Activated naive CD8-positive, alpha-beta T cell treated with anti-CD3 and anti-CD28 coated beads for 36 hours (primary cell): ENCODE results near the gene TMEM131. TPM values are rescaled to one million over a fixed set of nuclear protein-coding genes. Genes with fewer than 3 reads are reported as not detected.
"Not testable (repeated sequence)": the region's sequence is repeated elsewhere in the genome, so short reads cannot be mapped to it uniquely, and the experiment has no call there.

ENCODE experiments used
- DNase-seq: peaks from one replicate; pipeline ENCODE4 v3.0.0; 2021
- H3K27ac Mint-ChIP-seq: one replicate; pipeline ENCODE4 v1.8.0; 2022; ENCODE audit warnings: mild to moderate bottlenecking, moderate library complexity, mixed read lengths
- H3K27me3 Mint-ChIP-seq: one replicate; pipeline ENCODE4 v1.8.0; 2022; ENCODE audit warnings: mild to moderate bottlenecking, mixed read lengths
- H3K36me3 Mint-ChIP-seq: one replicate; pipeline ENCODE4 v1.8.0; 2021; ENCODE audit warnings: mild to moderate bottlenecking, mixed read lengths
- H3K4me1 Mint-ChIP-seq: one replicate; pipeline ENCODE4 v1.8.0; 2021; ENCODE audit warnings: mixed read lengths
- H3K4me3 Mint-ChIP-seq: one replicate; pipeline ENCODE4 v1.8.0; 2022; ENCODE audit warnings: mild to moderate bottlenecking, moderate library complexity, mixed read lengths
- H3K9me3 Mint-ChIP-seq: one replicate; pipeline ENCODE4 v1.8.0; 2022; ENCODE audit warnings: mixed read lengths
- total RNA-seq, 2 experiments: library from RNA; stranded (reverse); gene quantifications; one replicate each; pipeline ENCODE4 v1.2.3, GENCODE V29; 2021

The TMEM131 gene
- total RNA-seq, 2 experiments from 2014 or later, result 25.2 to 27.9 TPM

DNA sequence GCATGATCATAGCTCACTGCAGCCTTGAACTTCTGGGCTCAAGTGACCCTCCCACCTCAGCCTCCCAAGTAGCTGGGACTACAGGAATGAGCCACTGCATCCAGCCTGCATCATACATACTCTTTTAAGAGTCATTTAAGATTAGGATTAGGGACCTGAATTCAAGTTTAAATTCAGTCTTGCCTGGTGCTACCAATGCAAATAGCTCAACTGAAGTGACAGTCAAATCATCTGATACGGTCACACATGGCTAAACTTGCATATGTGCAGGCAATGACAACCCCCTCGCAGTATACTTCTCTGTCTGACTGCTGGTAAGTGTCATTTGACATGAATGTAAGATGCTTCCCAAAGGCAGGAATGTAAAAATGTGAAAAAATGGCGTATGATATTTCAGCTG is 31.8 kb upstream of the TMEM131 start:
- Mint-ChIP-seq H3K36me3 (no peaks in the 10 kb centered on the region), H3K4me1 (peaks cover 19% of the 10 kb centered on the region), H3K27me3 (peaks cover 13% of the 10 kb centered on the region), H3K27ac (no peak overlapping the region), H3K9me3 (no peaks in the 10 kb centered on the region), H3K4me3 (no peak overlapping the region)
- DNase-seq, result no peak

DNA sequence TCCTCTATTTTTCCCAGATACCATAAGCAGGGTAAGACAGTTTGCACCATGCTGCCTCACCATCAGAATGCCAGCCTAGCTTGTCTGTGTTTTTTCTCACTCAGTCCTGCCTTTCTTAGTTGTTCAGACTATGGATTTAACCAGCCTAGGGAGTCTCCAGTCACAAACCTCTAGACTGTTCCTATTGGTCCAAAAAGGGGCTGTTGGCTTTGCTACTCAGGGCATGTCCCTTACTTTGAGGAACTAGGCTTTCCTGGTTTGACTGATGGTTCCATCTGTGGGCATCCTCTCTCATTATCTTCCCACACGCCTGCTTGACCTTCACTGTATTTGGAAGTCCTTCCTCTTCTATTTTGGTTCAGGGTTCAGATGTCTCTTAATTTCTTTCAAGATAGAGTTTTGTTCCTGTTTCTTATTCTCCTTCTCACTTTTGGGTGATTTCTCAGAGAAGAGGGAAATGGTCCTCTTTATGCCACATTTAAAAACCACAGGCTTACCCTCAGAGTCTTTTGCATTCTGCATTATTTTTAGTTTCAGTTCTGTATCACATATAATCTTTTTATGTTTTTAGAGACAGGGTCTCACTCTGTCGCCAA is 31.3 kb upstream of the TMEM131 start:
- H3K36me3 Mint-ChIP-seq, result no peaks in the 10 kb centered on the region
- H3K27ac Mint-ChIP-seq, result peak overlapping the region; percentile 6
- peaks cover 19% of the 10 kb centered on the region for H3K4me1 Mint-ChIP-seq
- no peaks in the 10 kb centered on the region for H3K9me3 Mint-ChIP-seq
- H3K4me3 Mint-ChIP-seq, result no peak overlapping the region
- H3K27me3 Mint-ChIP-seq, result peaks cover 13% of the 10 kb centered on the region
- DNase-seq, result no peak

DNA sequence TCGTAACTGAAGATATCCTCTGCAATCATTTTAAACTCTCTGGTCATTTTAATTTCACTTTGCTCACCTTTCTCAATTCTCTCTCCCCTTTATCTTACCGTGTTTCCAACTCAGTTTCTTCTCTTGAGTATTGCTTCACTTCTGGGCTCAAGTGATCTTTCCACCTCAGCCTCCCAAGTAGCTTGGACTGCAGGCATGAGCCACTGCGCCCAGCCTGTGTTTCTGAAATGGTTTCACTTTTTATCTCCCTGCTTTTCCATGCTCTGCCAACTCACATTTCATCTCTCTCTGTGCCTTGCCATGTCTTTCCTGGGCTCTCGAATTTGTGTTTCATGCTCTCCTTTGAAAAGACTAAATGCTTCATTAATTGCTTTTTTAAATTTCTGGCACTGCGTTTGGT is 30.5 kb upstream of the TMEM131 start:
- Mint-ChIP-seq H3K36me3 (no peaks in the 10 kb centered on the region), H3K4me3 (peak overlapping the region; percentile 9), H3K9me3 (no peaks in the 10 kb centered on the region), H3K4me1 (peaks cover 22% of the 10 kb centered on the region), H3K27me3 (peaks cover 13% of the 10 kb centered on the region), H3K27ac (no peak overlapping the region)
- DNase-seq, result no peak

DNA sequence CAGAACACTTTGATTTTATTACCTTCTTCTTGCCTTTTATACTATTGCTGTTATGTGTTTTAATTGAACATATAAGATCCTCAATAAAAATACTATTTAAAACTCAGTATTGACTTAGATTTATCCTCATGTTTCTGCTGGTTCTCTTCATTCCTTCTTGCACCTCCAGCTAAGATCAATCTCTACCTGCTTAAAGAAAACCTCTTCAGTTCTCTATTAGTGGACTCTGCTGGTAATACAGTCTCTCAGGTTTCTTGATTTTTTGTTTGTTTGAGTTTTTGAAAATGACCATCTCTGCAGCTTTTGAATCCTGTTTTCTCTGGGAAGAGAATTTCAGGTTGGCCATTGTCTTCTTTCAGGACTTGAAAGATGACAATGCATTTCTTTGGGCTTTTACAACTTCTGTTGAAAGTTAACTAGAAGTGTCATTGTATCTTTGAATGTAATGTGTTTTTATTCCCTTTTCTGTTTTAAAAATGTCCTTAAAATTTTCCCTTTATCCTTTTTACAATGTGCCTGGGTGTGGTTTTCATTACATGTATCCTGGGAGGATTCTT is 29.8 kb upstream of the TMEM131 start:
- Mint-ChIP-seq H3K4me3 (no peak overlapping the region), H3K36me3 (no peaks in the 10 kb centered on the region), H3K27ac (no peak overlapping the region), H3K9me3 (no peaks in the 10 kb centered on the region), H3K4me1 (peaks cover 22% of the 10 kb centered on the region), H3K27me3 (peaks cover 13% of the 10 kb centered on the region)
- no peak for DNase-seq

DNA sequence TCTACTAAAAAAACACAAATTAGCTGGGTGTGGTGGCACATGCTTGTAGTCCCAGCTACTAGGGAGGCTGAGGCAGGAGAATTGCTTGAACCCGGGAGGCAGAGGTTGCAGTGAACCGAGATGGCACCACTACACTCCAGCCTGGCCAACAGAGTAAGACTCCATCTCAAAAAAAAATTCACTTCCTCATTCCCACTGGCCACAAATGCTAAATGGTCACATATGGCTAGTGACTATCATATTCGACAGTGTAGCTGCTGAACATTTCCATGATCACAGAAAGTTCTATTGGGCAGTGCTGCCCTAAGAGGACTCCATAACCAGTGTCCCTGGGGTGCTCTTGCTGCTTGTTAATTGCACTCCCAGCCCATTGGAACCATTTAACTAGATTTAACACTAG is 26.3 kb upstream of the TMEM131 start:
- not testable (repeated sequence) for H3K27ac Mint-ChIP-seq, H3K4me3 Mint-ChIP-seq, H3K36me3 Mint-ChIP-seq, DNase-seq, H3K9me3 Mint-ChIP-seq
- H3K27me3 Mint-ChIP-seq, result peaks cover 13% of the 10 kb centered on the region
- H3K4me1 Mint-ChIP-seq, result peaks cover 14% of the 10 kb centered on the region

DNA sequence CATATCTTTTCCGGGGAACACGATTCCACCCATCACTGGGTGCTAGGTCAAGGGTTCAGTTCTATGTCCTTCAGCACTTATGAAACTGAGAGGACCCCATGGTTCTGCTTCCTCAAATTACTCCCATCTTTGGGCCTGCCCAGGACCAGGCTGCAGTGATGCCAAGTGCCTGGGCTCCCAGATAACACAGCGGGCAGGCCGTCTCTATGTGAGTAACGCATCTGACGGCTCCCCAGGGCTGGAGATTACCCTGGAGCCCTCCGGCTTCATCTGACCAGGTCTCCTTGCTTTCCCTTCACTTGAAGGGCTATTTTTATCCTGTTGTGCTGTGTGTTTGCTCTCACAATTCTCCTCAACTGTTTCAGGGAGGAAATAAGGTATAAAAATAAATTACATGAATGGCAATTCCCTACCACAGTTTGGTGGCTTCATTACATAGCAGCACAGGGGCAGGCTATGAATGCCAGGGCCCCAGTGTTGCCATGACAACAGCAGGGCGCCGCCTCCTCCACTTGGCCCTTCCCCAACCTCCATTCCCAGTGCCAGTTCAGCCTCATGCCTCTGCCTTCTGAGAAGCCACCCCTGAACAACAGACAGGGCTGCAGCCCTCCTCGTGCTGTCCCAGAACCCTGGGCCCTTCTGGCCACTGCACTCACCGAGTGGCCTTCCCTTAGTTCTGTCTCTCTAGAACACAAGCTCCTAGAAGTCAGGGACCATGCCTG is 25.4 kb upstream of the TMEM131 start:
- Mint-ChIP-seq H3K27ac (no peak overlapping the region), H3K36me3 (no peaks in the 10 kb centered on the region), H3K27me3 (peaks cover 9% of the 10 kb centered on the region), H3K4me3 (no peak overlapping the region), H3K4me1 (peaks cover 5% of the 10 kb centered on the region), H3K9me3 (no peaks in the 10 kb centered on the region)
- DNase-seq, result no peak

DNA sequence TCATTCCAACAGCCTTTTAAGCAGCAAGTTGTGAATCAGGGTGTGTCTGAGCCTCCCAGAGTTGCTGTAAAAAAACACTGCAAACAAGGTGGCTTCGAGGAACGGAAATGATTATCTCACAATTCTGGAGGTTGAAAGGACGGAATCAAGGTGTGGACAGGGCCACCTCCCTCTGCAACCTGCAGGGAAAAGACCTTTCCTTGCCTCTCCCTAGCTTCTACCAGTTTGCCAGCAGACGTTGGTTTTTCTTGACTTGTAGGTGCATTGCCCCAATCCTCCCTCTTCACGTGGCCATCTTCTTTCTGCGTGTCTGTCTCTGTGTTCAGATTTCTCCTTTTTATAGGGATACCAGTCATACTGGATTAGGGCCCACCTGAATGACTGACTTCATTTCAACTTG is 24.8 kb upstream of the TMEM131 start:
- no peaks in the 10 kb centered on the region for H3K36me3 Mint-ChIP-seq
- DNase-seq, result no peak
- H3K27me3 Mint-ChIP-seq, result peaks cover 3% of the 10 kb centered on the region
- H3K27ac Mint-ChIP-seq, result no peak overlapping the region
- no peak overlapping the region for H3K4me3 Mint-ChIP-seq
- H3K4me1 Mint-ChIP-seq, result peaks cover 3% of the 10 kb centered on the region
- H3K9me3 Mint-ChIP-seq, result no peaks in the 10 kb centered on the region

DNA sequence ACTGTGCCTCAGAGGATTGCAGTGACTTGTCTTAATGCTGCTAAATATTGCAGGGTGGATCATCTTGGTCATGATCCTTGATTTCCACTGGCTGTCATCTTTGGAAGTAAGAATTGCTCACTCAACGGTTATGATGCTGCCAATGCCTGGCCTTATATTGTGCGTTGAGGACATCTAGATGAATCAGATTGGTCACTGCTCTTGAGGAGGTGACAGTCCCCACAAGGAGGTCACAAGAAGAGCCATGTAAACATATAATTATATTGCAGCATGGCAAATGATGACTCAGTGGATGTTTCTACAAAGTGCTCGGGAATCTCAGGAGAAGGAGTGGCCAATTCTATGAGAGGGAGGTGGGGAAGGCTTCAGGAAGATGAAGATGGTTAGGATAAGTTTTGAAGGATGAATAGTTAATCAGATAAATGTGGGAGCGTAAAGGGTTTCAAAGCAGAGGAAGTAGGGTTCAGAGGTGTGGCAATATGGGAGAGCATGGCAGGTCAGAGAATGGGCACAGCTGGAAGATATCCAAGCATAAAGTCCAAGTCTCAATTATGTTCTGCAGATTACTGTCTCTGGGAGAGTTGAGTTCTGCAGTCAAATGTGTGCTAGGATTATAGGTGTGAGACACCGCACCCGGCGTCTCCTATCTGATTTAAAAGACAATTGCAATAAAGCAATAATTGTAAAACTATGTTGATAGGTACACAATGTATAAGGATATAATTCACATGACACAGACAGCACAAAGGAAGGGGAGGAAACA is 21.3 kb upstream of the TMEM131 start:
- peaks cover 24% of the 10 kb centered on the region for H3K4me1 Mint-ChIP-seq
- no peak overlapping the region for H3K4me3 Mint-ChIP-seq
- H3K9me3 Mint-ChIP-seq, result no peaks in the 10 kb centered on the region
- H3K27me3 Mint-ChIP-seq, result no peaks in the 10 kb centered on the region
- DNase-seq, result no peak
- no peaks in the 10 kb centered on the region for H3K36me3 Mint-ChIP-seq
- H3K27ac Mint-ChIP-seq, result no peak overlapping the region

DNA sequence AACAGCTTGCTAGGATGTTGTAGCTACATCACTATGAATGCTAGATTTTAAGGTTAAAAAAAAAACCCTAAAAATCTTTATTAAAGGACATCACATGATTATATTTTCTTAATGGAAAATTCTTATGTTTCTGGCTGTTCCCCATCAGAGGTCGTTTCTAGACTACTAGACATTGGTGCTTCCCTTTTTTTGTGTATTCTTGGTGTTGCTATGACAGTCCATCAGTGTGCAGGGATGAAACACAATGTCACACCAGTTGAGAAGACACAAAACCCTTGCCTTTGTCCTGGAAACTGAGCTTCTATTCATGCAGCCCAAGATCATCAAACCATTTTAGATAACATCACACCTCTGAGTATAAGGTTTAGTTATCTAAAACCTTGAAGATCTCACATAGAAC is 19.9 kb upstream of the TMEM131 start:
- H3K27me3 Mint-ChIP-seq, result no peaks in the 10 kb centered on the region
- no peak for DNase-seq
- H3K36me3 Mint-ChIP-seq, result no peaks in the 10 kb centered on the region
- H3K4me3 Mint-ChIP-seq, result no peak overlapping the region
- no peaks in the 10 kb centered on the region for H3K9me3 Mint-ChIP-seq
- no peak overlapping the region for H3K27ac Mint-ChIP-seq
- peaks cover 23% of the 10 kb centered on the region for H3K4me1 Mint-ChIP-seq

DNA sequence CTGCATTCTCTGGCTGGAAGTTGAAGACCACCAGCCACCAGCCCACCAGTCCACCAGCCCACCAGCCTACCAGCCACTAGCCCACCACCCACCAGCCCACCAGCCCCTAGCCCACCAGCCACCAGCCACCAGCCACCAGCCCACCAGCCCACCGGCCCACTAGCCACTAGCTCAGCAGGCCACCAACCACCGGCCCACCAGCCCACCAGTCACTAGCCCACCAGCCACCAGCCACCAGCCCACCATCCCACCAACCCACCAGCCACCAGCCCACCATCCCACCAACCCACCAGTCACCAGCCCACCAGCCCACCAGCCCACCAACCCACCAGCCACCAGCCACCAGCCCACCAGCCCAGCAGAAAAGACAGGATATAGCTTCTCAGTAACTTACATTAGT is 18.6 kb upstream of the TMEM131 start:
- Mint-ChIP-seq H3K9me3 (no peaks in the 10 kb centered on the region), H3K4me1 (peaks cover 33% of the 10 kb centered on the region), H3K27me3 (no peaks in the 10 kb centered on the region), H3K4me3 (no peak overlapping the region), H3K36me3 (no peaks in the 10 kb centered on the region), H3K27ac (no peak overlapping the region)
- no peak for DNase-seq

DNA sequence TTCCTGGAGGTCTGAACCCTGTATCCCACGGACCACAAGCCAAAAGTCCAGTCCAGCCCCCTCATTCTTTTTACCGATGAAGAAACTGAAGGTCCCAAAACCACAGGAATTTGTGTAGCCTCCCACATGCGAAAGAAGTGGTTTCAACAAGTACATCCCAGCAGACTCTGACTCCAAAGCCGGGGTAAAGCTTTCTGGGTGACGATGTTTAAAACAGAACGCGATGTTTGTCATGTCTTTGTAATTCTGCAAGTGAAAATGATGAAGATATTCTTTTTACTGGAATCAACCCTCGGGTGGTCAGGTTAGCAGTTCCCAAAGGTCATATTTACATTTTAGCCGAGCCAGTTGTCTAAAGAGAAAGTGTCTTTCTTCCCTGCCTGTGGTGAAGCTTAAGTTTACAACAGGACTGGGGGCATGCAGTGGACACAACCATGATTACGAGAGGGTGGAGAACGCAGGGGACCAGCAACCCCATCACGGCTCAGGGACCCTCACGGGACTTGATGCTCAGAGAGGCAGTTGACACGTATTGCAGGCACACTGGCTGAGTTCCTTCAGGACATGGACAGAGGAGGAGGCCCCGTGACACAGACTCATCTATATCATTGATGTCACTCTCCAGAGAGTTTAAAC is 17.8 kb upstream of the TMEM131 start:
- Mint-ChIP-seq H3K4me3 (no peak overlapping the region), H3K9me3 (no peaks in the 10 kb centered on the region), H3K4me1 (peaks cover 33% of the 10 kb centered on the region), H3K27ac (peak overlapping the region; percentile 57), H3K27me3 (no peaks in the 10 kb centered on the region), H3K36me3 (no peaks in the 10 kb centered on the region)
- peak; percentile 43 for DNase-seq

DNA sequence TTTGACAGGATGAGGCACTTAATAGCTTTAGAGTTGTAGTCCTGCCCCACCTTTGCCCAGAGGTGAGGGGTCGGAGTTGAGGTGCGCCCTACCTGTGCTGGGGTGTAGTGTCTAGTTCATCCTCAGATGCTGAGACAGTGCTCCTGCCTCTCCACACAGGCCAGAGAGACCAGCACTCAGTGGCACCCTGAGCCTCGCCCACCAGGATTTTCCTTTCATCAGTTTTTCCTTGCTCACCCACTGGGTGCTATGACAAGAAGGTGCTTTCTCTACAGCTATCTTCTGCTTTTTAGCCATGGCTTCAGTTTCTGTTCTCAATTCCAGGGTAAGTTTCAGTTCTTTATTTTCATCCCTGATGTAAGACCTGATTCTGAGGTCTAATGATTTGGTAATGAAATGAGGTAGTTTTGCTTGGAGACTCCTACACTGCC is 16.8 kb upstream of the TMEM131 start:
- DNase-seq, result peak; percentile 73
- H3K27me3 Mint-ChIP-seq, result no peaks in the 10 kb centered on the region
- no peak overlapping the region for H3K4me3 Mint-ChIP-seq
- no peaks in the 10 kb centered on the region for H3K36me3 Mint-ChIP-seq
- H3K9me3 Mint-ChIP-seq, result no peaks in the 10 kb centered on the region
- peaks cover 33% of the 10 kb centered on the region for H3K4me1 Mint-ChIP-seq
- peak overlapping the region; percentile 84 for H3K27ac Mint-ChIP-seq

DNA sequence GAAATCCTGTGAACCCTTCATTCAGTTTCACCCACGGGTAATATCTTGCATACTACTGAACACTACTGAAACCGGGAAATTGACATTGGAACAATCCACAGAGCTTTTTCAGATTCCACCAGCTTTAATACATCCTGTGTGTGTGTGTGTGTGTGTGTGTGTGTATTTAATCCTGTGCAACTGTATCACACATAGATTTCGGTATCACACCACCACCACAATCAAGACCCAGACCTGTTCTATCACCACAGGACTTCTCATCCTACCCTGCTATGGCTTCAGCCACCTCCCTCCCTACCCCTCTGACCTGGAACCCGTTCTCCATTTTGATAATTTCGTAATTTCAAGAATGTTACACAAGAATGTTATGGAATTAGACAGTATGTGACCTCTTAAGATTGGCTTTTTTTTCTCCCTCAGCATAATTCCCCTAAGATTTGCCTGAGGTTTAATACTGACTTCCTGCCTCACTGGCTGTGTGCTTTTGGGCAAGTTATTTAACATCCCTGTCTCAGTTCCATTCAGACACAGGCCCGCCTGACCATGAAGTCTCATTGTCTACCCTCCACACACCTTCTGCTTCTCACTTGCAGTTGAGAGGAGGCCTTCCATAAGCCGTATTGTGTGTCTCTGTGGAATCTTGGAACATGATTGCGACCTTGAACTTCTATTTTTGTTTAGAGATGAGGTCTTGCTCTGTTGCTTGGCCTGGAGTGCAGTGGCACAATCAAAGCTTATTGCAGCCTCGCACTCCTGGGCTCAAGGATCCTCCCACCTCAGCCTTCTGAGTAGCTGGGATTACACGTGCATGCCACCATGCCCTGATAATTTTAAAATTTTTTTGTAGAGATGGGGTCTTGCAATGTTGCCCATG is 14.4 kb upstream of the TMEM131 start:
- Mint-ChIP-seq H3K4me1 (peaks cover 33% of the 10 kb centered on the region), H3K9me3 (no peaks in the 10 kb centered on the region), H3K4me3 (no peak overlapping the region), H3K27me3 (no peaks in the 10 kb centered on the region), H3K36me3 (no peaks in the 10 kb centered on the region), H3K27ac (peak overlapping the region; percentile 17)
- no peak for DNase-seq

DNA sequence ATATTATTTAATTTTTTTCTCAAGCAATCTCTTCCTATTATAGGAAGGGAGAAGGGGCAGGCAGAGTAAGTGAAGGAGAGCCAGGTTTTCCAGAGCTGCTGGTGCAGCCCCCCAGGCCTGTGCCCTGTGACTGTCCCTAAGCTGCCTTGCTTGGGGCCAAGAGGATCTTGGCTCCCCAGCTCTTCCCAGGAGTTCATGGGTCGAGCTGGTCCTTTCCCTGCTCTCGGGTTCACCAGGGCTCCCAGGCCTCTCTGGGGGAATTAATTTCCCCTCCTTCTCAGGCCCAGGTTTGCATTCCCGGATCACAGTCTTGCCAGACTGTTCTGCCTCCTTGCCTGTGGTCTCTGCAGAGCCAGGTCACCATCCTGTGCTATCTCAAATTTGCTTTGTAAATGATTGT is 12.7 kb upstream of the TMEM131 start:
- Mint-ChIP-seq H3K27me3 (no peaks in the 10 kb centered on the region), H3K4me3 (no peak overlapping the region)

More for the DNA sequence above, 12.7 kb upstream of the TMEM131 start:
- no peaks in the 10 kb centered on the region for H3K36me3 Mint-ChIP-seq
- no peaks in the 10 kb centered on the region for H3K9me3 Mint-ChIP-seq
- H3K27ac Mint-ChIP-seq, result no peak overlapping the region
- peaks cover 21% of the 10 kb centered on the region for H3K4me1 Mint-ChIP-seq
- no peak for DNase-seq
